Prostate gland (tissue), 2 donors: ENCODE results near the gene DIPK1A.

Experiments
- CTCF ChIP-seq, 4 experiments: fragments of 200-600 bp in 2 of 4; fragments of 450-650 bp in 2 of 4; sonication (generic) in 2 of 4; IDR thresholded peaks; 1 replicate in 3 of 4; 2 replicates in 1 of 4; pipeline ENCODE4 v1.5.1; 2016 to 2019; ENCODE audit warnings: antibody characterized with exemption in 4 of 4, mild to moderate bottlenecking in 2 of 4, moderate library complexity in 2 of 4
- POLR2A ChIP-seq: fragments of 450-650 bp; IDR thresholded peaks from one replicate; pipeline ENCODE4 v1.6.1; 2016; ENCODE audit warnings: antibody characterized with exemption, mild to moderate bottlenecking

- TF ChIP-seq CTCF (IDR thresholded peaks at IDR 0.05) (no peak), POLR2A (no peak)
These were observed 84.9 kb downstream of the DIPK1A start for GRCh38 chr1:92876351-92876750.
